Panc1 (cell line): ENCODE measurements around the gene WDR88.

Experiments
- CTCF ChIP-seq: fragments of 450-650 bp; IDR thresholded peaks from 2 replicates; pipeline ENCODE4 v1.5.1; 2017; ENCODE audit warnings: mild to moderate bottlenecking
- POLR2AphosphoS5 ChIP-seq: IDR thresholded peaks from 2 replicates; pipeline ENCODE4 v1.6.1; 2012; ENCODE audit warnings: mild to moderate bottlenecking, low read depth, low read length, moderate library complexity
- SIN3A ChIP-seq: IDR thresholded peaks from 2 replicates; pipeline ENCODE4 v1.6.1; 2012; ENCODE audit warnings: low read depth, mild to moderate bottlenecking, low read length, moderate library complexity, borderline replicate concordance; ENCODE audit not compliant: insufficient read depth
- TF ChIP-seq, protein P1 (sequence below), 2 experiments: IDR thresholded peaks; 2 replicates each; pipeline ENCODE4 v1.6.1; 2011 to 2012; ENCODE audit warnings: low read depth in 2 of 2, control low read depth in 1 of 2, low read length in 1 of 2, mild to moderate bottlenecking in 1 of 2, moderate library complexity in 1 of 2; ENCODE audit not compliant: insufficient read depth in 1 of 2

DNA sequence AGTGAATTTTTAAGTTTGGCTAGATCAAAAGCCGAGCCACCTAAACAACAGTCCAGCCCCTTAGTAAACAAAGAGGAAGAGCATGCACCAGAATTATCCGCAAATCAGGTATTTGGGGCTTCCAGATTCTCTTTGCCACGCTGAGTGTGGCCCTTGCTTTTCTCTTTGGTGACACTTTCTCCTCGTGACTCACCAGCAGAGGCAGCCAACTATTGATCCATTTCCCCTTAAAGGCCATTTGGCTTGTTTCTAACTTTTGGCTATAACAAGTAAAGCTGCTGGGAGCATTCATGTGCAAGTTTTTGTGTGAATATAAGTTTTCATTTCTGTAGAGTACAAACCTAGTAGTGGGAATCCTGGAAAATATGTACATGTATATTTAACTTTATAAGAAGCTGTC is 17.6 kb upstream of the WDR88 start:
- TF ChIP-seq CTCF (no peak), POLR2AphosphoS5 (no peak), SIN3A (no peak)
- TF ChIP-seq, protein P1, sequence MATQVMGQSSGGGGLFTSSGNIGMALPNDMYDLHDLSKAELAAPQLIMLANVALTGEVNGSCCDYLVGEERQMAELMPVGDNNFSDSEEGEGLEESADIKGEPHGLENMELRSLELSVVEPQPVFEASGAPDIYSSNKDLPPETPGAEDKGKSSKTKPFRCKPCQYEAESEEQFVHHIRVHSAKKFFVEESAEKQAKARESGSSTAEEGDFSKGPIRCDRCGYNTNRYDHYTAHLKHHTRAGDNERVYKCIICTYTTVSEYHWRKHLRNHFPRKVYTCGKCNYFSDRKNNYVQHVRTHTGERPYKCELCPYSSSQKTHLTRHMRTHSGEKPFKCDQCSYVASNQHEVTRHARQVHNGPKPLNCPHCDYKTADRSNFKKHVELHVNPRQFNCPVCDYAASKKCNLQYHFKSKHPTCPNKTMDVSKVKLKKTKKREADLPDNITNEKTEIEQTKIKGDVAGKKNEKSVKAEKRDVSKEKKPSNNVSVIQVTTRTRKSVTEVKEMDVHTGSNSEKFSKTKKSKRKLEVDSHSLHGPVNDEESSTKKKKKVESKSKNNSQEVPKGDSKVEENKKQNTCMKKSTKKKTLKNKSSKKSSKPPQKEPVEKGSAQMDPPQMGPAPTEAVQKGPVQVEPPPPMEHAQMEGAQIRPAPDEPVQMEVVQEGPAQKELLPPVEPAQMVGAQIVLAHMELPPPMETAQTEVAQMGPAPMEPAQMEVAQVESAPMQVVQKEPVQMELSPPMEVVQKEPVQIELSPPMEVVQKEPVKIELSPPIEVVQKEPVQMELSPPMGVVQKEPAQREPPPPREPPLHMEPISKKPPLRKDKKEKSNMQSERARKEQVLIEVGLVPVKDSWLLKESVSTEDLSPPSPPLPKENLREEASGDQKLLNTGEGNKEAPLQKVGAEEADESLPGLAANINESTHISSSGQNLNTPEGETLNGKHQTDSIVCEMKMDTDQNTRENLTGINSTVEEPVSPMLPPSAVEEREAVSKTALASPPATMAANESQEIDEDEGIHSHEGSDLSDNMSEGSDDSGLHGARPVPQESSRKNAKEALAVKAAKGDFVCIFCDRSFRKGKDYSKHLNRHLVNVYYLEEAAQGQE (IDR thresholded peaks at IDR 0.05; ENCODE audit: insufficient read depth in 1 of 2, low read depth in 2 of 2, low read length in 1 of 2) = no peak
